ENCODE data around the gene IFNA5.

DNA sequence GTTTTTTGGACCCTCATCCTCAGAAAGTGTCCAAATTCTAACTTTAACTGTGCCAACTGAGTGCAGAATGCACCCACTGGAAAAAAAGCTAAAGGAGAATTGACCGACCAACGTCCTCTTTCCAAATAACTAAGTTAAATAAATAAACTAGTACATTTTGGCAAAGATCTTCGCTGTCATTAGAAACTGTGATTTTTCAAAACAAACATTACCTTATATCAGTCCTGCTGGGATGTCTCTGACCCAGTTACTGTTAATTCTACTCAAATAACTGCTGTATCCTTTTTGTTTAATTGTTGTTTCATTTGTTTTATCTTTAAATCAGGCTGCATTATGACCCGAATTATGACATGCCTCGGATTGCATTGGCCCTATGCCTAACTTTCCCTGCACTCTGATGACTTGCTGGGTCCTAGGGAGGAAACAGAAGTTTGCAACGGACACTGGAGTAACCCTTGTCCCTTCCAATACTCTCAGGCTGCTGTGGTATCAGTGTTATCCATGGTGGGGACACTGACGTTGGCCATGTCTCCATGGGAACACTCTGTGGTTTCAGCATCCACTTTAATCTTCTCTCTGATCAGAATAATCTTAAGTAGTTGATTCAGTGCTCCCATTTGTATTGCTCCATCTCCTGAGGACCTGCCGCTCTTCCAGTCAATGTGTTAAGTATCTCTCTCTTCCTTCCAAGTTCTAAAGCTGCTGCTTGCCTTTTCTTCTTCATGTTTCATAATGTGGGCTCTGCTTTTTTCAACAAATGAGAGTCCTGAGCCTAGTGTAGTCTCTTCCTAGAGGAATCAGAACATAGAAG lies 11.1 kb upstream of the IFNA5 start:
- TF ChIP-seq, protein P1, sequence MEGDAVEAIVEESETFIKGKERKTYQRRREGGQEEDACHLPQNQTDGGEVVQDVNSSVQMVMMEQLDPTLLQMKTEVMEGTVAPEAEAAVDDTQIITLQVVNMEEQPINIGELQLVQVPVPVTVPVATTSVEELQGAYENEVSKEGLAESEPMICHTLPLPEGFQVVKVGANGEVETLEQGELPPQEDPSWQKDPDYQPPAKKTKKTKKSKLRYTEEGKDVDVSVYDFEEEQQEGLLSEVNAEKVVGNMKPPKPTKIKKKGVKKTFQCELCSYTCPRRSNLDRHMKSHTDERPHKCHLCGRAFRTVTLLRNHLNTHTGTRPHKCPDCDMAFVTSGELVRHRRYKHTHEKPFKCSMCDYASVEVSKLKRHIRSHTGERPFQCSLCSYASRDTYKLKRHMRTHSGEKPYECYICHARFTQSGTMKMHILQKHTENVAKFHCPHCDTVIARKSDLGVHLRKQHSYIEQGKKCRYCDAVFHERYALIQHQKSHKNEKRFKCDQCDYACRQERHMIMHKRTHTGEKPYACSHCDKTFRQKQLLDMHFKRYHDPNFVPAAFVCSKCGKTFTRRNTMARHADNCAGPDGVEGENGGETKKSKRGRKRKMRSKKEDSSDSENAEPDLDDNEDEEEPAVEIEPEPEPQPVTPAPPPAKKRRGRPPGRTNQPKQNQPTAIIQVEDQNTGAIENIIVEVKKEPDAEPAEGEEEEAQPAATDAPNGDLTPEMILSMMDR (IDR thresholded peaks at IDR 0.05): no peak
- no peak for TF ChIP-seq POLR2A (IDR thresholded peaks at IDR 0.05; ENCODE audit: low read depth)
- no peak for TF ChIP-seq POLR2AphosphoS5 (IDR thresholded peaks at IDR 0.05)
- no peak for TF ChIP-seq EP300 (IDR thresholded peaks at IDR 0.05)
